IPS-NIHi11 (cell line): Measurements from ENCODE around the gene RAMP1.
A peak's percentile ranks its signal among the peaks of the same experiment; 100 is the strongest.

ENCODE experiments used
- DNase-seq: peaks from one replicate; pipeline ENCODE4 v3.0.0; 2012; ENCODE audit warnings: mixed read lengths, low spot score

Gene RAMP1

GRCh38 chr2:237917696-237918374, 58.4 kb downstream of the RAMP1 start:
- DNase-seq: no peak

- DNase-seq: no peak
Observed at GRCh38 chr2:237919593-237919992, 60.2 kb downstream of the RAMP1 start.

- DNase-seq: no peak
Observed at GRCh38 chr2:237920673-237921072, 61.2 kb downstream of the RAMP1 start.

GRCh38 chr2:237921967-237922492, 62.6 kb downstream of the RAMP1 start:
- no peak for DNase-seq

GRCh38 chr2:237922641-237923361, 63.4 kb downstream of the RAMP1 start:
- DNase-seq: no peak

GRCh38 chr2:237923481-237924163, 64.2 kb downstream of the RAMP1 start:
- peak; percentile 99 for DNase-seq

- no peak for DNase-seq
Observed at GRCh38 chr2:237924164-237924534, 64.7 kb downstream of the RAMP1 start.

GRCh38 chr2:237927135-237927534, 67.7 kb downstream of the RAMP1 start:
- no peak for DNase-seq

- no peak for DNase-seq
Observed at GRCh38 chr2:237927986-237928385, 68.6 kb downstream of the RAMP1 start.

- DNase-seq: no peak
Observed at GRCh38 chr2:237929979-237930378, 70.6 kb downstream of the RAMP1 start.

GRCh38 chr2:237931205-237931721, 71.8 kb downstream of the RAMP1 start:
- DNase-seq: no peak

GRCh38 chr2:237932731-237933131, 73.3 kb downstream of the RAMP1 start:
- no peak for DNase-seq

- no peak for DNase-seq
Observed at GRCh38 chr2:237934186-237934585, 74.8 kb downstream of the RAMP1 start.

- no peak for DNase-seq
Observed at GRCh38 chr2:237935740-237936452, 76.5 kb downstream of the RAMP1 start.

- DNase-seq: no peak
Observed at GRCh38 chr2:237939251-237939650, 79.8 kb downstream of the RAMP1 start.

GRCh38 chr2:237940828-237941227, 81.4 kb downstream of the RAMP1 start:
- DNase-seq: no peak

- DNase-seq: no peak
Observed at GRCh38 chr2:237941239-237941638, 81.8 kb downstream of the RAMP1 start.

- no peak for DNase-seq
Observed at GRCh38 chr2:237942513-237942899, 83.1 kb downstream of the RAMP1 start.

GRCh38 chr2:237943395-237944094, 84.1 kb downstream of the RAMP1 start:
- no peak for DNase-seq

GRCh38 chr2:237944302-237944701, 84.9 kb downstream of the RAMP1 start:
- no peak for DNase-seq

GRCh38 chr2:237946423-237946822, 87.0 kb downstream of the RAMP1 start:
- DNase-seq: no peak
